Metanephros (tissue), 1 donor: ENCODE results near the gene LDHAL6A. TPM values are rescaled to one million over a fixed set of nuclear protein-coding genes. Genes with fewer than 3 reads are reported as not detected.

Experiments
- total RNA-seq: library from RNA; depleted of rRNA; stranded (reverse); fragments of >200 nt; gene quantifications from one replicate; pipeline ENCODE4 v1.2.3, GENCODE V29; 2014

LDHAL6A gene
- 0.12 TPM for total RNA-seq

DNA sequence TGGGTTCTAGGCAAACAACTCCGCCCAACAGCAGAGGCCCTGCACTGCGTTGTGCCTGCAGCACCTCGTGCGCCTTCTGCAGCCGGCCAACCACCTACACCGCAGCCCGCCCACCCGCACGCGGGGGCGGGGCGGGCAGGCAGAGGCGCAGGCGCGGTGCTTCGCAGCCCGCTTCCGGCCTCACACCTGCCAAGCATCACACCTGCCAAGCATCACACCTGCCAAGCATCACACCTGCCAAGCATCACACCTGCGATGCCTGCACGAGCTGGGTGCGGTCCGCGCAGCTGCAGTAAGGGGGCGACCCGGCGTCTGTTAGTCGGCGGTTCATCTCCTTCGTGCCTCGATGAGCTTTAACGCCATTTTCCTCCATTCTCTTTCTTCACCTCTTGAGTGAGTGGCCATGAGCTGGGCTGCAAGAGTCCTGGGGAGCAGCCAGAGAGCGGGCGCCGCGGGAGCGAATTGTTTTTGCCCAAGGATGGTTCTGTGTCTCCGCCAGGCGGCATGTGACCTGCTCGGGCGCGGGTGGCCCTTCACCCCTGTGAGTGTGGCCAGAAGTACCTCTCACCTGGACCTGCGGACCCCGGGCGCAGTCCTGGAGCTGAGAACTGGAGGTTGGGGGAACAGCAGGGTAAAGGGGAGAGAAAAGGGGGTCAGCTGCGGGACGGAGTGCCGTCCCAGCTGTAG, at the start of gene LDHAL6A:
TSS of gene LDHAL6A (plus strand) at position 171 of the 687 bp plus-strand sequence. CDS start 825 bp downstream, outside the sequence.

DNA sequence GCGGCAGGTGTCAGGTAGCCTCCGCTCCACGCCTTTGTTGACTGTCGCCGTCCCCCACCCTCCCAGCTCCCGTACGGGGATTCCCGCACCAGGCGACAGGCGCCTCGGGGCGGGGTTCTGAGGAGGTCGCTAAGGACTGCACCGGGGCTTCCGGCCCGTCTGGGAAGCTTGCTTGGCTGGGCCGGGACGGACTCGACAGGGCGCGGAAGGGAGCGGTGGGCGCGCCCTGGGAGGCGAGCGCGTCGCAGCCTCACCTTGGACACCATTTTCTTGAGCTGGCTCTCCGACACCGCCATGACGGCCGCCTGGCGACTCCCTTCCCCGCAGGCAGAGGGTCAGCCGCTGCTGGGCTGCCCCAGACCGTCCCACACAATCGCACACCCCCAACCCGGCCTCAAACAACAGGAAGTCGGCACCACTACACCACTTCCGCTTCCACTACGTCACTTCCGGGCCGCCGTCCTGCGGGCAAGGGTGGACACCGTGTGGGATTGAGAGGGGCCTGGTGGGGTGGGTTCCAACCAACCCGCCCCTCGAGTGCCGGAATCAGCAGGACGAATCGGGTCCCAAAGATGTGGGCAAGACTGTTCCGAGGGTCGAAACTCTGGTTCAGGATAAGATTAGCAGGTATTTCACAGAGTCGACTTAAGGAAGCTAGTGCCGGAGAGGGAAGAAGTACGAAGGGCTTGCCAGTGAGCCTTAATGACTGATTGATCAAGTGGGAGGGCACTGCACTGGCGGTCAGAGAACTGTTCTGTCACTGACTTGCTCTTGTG, 71.1 kb downstream of the LDHAL6A start, which contains the start of gene TSG101:
TSS of gene TSG101 (minus strand) at position 422 of the 776 bp plus-strand sequence. CDS start at position 296, 126 bp downstream.

Other genes with a start within 250 kb of the LDHAL6A start
- not detected for gene SAA4, start 219.1 kb upstream of the LDHAL6A start, total RNA-seq
- gene SAA2, start 207.2 kb upstream of the LDHAL6A start, total RNA-seq = not detected
- gene SAA1, start 189.6 kb upstream of the LDHAL6A start, total RNA-seq = not detected
- 25.2 TPM for gene HPS5, start 133.7 kb upstream of the LDHAL6A start, total RNA-seq
- 50.1 TPM for gene GTF2H1, start 133.3 kb upstream of the LDHAL6A start, total RNA-seq
- gene LDHA, start 61.3 kb upstream of the LDHAL6A start, total RNA-seq = 285 TPM
- 0.23 TPM for gene LDHC, start 43.5 kb upstream of the LDHAL6A start, total RNA-seq
- 72.6 TPM for gene TSG101, start 71.1 kb downstream of the LDHAL6A start, total RNA-seq
- 20.4 TPM for gene UEVLD, start 132.9 kb downstream of the LDHAL6A start, total RNA-seq
- gene MISFA, start 143.9 kb downstream of the LDHAL6A start, total RNA-seq = 6.1 TPM
- 19.7 TPM for gene SPTY2D1, start 178.5 kb downstream of the LDHAL6A start, total RNA-seq
- 5.3 TPM for gene TMEM86A, start 242.9 kb downstream of the LDHAL6A start, total RNA-seq